Measurements from ENCODE around the gene FA2H.

The FA2H gene

DNA sequence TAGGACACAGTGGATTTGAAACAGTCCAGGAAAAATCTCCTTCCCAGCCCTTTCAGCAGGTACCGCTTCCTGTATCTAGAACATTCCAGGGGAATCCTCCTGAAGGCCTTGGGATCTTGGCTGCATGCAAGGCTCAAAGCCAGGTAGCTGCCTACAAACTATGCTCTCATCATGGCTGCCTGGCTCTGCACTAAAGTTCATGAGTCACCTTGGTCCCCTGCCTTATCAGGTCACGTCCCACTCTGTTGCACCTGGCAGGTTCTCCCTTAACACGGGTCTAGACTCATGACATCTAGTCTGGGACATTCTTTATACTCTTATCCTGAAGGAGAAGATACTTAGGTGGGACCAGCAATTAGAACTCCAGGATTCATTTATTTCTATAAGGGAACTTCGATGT is 15.8 kb downstream of the FA2H start:
- no peak for DNase-seq
- Histone ChIP-seq H3K36me3 (no peaks in the 10 kb centered on the region), H3K9me3 (no peaks in the 10 kb centered on the region), H3K4me3 (no peak overlapping the region), H3K4me1 (no peaks in the 10 kb centered on the region), H3K27me3 (peaks cover 0 to 26% of the 10 kb centered on the region in 2 donors), H3K27ac (no peak overlapping the region)
- intact Hi-C loops (cut with DNase I; ENCODE audit: low total_unique reads), result no loop called here
- TF ChIP-seq CTCF (IDR thresholded peaks at IDR 0.05), result no peak

- H3K4me1 ChIP-seq, result no peaks in the 10 kb centered on the region
- no peaks in the 10 kb centered on the region for H3K9me3 ChIP-seq
- H3K27ac ChIP-seq, result no peak overlapping the region
- no peak for TF ChIP-seq CTCF (IDR thresholded peaks at IDR 0.05)
- no peak overlapping the region for H3K4me3 ChIP-seq
- intact Hi-C loops (cut with DNase I; ENCODE audit: low total_unique reads), result no loop called here
- H3K36me3 ChIP-seq, result no peaks in the 10 kb centered on the region
- no peak for DNase-seq
- H3K27me3 ChIP-seq, result peaks cover 0 to 33% of the 10 kb centered on the region in 2 donors
Observed at GRCh38 chr16:74757349-74757748, 17.3 kb downstream of the FA2H start.

DNA sequence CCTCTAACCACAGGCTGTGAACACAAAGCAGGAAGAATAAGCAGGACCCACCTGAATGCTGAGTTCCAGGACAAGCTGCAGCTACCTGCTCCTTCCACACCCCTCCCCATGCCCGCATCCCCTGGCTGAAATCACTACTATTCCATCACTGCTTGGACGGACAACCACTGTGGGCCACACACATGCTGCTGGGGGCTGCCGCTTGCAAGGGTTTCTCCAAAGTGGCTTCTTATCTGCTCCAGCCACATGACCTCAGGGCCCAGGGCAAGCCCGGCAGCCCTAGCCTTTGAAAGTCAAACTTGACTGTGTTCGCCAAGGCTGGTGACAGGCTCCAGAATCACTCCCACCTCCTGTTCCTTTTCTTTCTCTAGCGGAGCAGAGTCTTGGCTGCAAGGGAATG is 18.4 kb downstream of the FA2H start:
- Histone ChIP-seq H3K4me1 (no peaks in the 10 kb centered on the region), H3K27me3 (peaks cover 0 to 38% of the 10 kb centered on the region in 2 donors), H3K9me3 (no peaks in the 10 kb centered on the region), H3K36me3 (no peaks in the 10 kb centered on the region), H3K27ac (no peak overlapping the region), H3K4me3 (no peak overlapping the region)
- DNase-seq, result no peak
- TF ChIP-seq CTCF (IDR thresholded peaks at IDR 0.05), result no peak
- intact Hi-C loops (cut with DNase I; ENCODE audit: low total_unique reads), result no loop called here

DNA sequence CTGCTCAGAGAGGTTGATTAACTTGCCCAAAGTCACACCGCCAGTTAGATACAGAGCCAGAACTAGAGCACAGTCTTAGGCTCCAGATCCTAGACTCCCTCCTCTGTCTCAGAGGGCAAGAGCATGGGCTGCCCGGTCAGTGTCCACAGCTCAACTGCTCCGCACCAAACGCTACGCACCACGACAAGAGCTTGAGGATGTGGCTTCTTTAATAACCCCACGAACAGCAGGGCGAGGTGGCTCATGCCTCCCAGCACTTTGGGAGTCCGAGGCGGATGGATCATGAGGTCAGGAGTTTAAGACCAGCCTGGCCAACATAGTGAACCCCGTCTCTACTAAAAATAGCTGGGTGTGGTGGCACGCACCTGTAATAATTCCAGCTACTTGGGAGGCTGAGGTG is 21.4 kb downstream of the FA2H start:
- no peak overlapping the region for H3K4me3 ChIP-seq
- TF ChIP-seq CTCF (IDR thresholded peaks at IDR 0.05), result no peak
- H3K4me1 ChIP-seq, result no peaks in the 10 kb centered on the region
- no peak for DNase-seq
- intact Hi-C loops (cut with DNase I; ENCODE audit: low total_unique reads), result no loop called here
- no peaks in the 10 kb centered on the region for H3K9me3 ChIP-seq
- no peak overlapping the region for H3K27ac ChIP-seq
- H3K36me3 ChIP-seq, result no peaks in the 10 kb centered on the region
- peaks cover 0 to 34% of the 10 kb centered on the region in 2 donors for H3K27me3 ChIP-seq

DNA sequence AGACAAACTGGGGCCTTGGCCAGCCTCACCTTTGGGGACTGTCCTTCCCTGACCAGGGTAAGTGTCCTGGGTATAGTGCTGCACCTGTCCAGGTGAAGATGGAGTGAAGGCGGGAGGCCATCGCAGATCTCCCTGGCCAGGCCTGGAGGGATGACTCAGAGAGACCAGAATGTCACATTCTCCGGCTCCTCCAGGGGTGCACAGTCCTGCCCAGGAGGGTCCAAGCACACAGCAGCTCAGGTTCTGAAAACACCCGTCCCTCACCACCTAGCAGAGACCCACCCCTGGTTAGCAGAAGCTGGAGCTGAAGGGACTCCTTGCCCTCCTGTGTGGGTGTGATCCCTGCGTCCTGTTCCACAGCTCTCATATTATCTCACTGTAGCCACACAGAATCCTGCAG is 21.9 kb downstream of the FA2H start:
- Histone ChIP-seq H3K4me3 (no peak overlapping the region), H3K9me3 (no peaks in the 10 kb centered on the region), H3K27ac (no peak overlapping the region), H3K36me3 (no peaks in the 10 kb centered on the region), H3K27me3 (peaks cover 0 to 38% of the 10 kb centered on the region in 2 donors), H3K4me1 (no peaks in the 10 kb centered on the region)
- TF ChIP-seq CTCF (IDR thresholded peaks at IDR 0.05), result no peak
- DNase-seq, result no peak
- intact Hi-C loops (cut with DNase I; ENCODE audit: low total_unique reads), result no loop called here

- H3K27ac ChIP-seq, result no peak overlapping the region
- peaks cover 0 to 39% of the 10 kb centered on the region in 2 donors for H3K27me3 ChIP-seq
- H3K4me1 ChIP-seq, result no peaks in the 10 kb centered on the region
- H3K36me3 ChIP-seq, result no peaks in the 10 kb centered on the region
- H3K4me3 ChIP-seq, result no peak overlapping the region
- TF ChIP-seq CTCF (IDR thresholded peaks at IDR 0.05), result no peak
- intact Hi-C loops (cut with DNase I; ENCODE audit: low total_unique reads), result no loop called here
- H3K9me3 ChIP-seq, result no peaks in the 10 kb centered on the region
- DNase-seq, result no peak
Observed at GRCh38 chr16:74752258-74752657, 22.4 kb downstream of the FA2H start.
